GM19328 (cell line): Measurements from ENCODE around the gene PDXP.
"Not testable (repeated sequence)": the region's sequence is repeated elsewhere in the genome, so short reads cannot be mapped to it uniquely, and the experiment has no call there.

Source experiments
- ATAC-seq: cut with Tn5 transposase; IDR thresholded peaks from one replicate; pipeline ENCODE4 v1.9.1; 2021; ENCODE audit warnings: mild to moderate bottlenecking, moderate library complexity; ENCODE audit not compliant: unreplicated experiment

The PDXP gene

GRCh38 chr22:37696260-37696656 is 37.7 kb downstream of the PDXP start:
- ATAC-seq: not testable (repeated sequence)

GRCh38 chr22:37696657-37697537 is 38.4 kb downstream of the PDXP start, which contains the start of gene TRIOBP:
TRIOBP (plus strand) TSS chr22:37697048; CDS start chr22:37701366, 4,318 bp downstream.
- peak; percentile 53 for ATAC-seq

- no peak for ATAC-seq
Measured at GRCh38 chr22:37697538-37697835, 39.0 kb downstream of the PDXP start.

GRCh38 chr22:37701141-37701786 is 42.7 kb downstream of the PDXP start:
- no peak for ATAC-seq

GRCh38 chr22:37703906-37704305 is 45.4 kb downstream of the PDXP start:
- ATAC-seq: no peak

GRCh38 chr22:37704645-37705044 is 46.1 kb downstream of the PDXP start:
- ATAC-seq: no peak

GRCh38 chr22:37705205-37705604 is 46.7 kb downstream of the PDXP start:
- ATAC-seq: no peak

GRCh38 chr22:37708580-37709444 is 50.3 kb downstream of the PDXP start:
- no peak for ATAC-seq

- no peak for ATAC-seq
Measured at GRCh38 chr22:37709445-37709765, 50.9 kb downstream of the PDXP start.

- ATAC-seq: no peak
Measured at GRCh38 chr22:37710675-37711074, 52.2 kb downstream of the PDXP start.

- ATAC-seq: no peak
Measured at GRCh38 chr22:37711490-37711889, 53.0 kb downstream of the PDXP start.

- no peak for ATAC-seq
Measured at GRCh38 chr22:37713761-37714160, 55.2 kb downstream of the PDXP start.

- ATAC-seq: no peak
Measured at GRCh38 chr22:37714634-37715033, 56.1 kb downstream of the PDXP start.

- no peak for ATAC-seq
Measured at GRCh38 chr22:37715760-37716159, 57.2 kb downstream of the PDXP start.
